NCI-H2196 treated with DMSO at 0.1 percent for 48 hours (cell line): Measurements from ENCODE around the gene NDUFB4.

ENCODE experiments used
- DNase-seq: peaks from one replicate; lab custom pipeline; 2025; ENCODE audit not compliant: unreplicated experiment; lab: John Stamatoyannopoulos, UW

Gene NDUFB4

GRCh38 chr3:120596116-120596852 lies at the start of gene NDUFB4:
NDUFB4 (plus strand) TSS chr3:120596336; CDS start chr3:120596360, 24 bp downstream.
- DNase-seq, result peak; percentile 100

DNA sequence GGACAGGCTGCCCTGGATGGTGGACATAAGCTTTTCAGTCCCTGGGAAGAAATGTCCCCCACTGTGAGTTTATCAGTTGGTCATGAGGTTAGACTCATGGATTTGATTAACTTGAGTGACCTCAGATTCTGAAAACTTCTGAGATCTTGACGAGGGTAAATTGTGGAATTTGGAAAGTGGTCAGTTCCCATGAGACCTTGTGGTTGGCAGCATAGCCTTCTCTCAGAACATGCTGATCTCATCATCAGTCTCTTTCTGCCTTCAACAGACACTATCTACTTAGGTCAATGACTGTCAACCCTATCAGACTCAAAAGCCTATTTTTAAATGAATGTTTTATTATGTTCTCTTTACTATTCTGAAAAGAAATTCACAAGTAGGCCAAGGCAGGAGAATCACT lies 45.6 kb upstream of the NDUFB4 start:
- no peak for DNase-seq

DNA sequence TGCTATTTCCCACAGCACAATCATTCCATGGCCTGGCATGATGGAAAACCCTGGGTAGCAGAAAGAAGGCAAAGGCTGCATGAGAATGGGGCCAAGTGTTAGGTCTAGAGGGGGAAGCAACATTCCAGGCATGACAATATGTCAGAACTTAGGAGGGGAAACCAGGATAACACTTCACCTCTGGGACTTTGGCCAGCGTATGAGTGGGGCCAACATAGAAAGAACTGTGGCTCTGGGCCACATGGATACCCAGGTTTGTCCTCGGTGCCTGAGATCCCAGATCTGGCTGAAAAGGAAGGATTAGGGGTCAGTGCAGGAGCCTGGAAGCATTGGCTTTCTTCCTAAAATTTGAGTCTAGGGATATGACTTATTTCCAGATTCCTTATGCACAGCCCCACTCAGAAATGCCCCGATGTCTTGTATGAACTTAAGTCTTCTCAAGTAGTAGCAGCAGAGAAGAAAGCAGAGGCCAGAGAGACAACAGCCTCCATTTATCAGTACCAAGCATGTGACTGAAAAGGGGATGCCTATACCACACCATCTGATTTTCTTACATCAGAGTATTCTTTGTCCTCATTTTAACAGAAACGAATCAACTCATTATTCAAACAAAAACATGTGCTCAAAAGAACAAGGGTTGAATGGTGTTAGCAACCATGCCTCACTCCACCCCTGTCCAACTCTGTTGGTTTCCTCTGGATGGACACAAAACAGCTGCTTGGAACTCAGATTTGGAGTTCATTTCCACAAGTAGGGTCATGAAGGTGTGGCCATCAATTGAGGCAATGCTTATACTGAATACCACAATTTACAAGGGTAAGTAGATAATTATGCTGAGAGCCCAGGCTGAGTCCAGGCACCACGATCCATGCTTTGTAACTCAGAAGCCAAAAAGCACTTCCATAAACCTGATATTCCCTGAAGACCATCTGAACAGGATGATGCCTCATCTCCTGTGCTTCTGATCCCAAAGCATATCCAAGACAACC lies 43.7 kb upstream of the NDUFB4 start:
- no peak for DNase-seq

- no peak for DNase-seq
Observed at GRCh38 chr3:120554812-120555606, 41.1 kb upstream of the NDUFB4 start.

GRCh38 chr3:120555657-120556509 lies 40.3 kb upstream of the NDUFB4 start:
- DNase-seq, result no peak

DNA sequence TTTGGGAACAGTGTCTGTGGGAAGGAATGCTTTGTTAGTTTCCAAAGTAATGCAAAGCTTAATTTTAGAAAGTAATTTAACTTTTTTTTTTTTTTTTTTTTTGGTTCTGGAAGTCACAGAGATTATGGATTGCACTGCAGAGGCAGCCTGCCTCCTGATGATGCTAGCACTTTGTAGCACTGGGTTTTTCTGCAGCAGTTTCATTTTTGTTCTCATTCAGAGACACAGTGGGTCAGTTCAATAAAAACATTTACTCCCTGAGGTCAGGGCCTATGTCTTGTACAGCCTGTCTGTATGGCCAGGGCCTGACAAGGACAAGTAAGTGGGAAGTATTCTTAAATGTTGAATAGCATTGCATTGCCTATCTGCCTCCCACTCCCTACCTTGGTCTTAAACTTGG lies 39.0 kb upstream of the NDUFB4 start:
- no peak for DNase-seq

- peak; percentile 91 for DNase-seq
Observed at GRCh38 chr3:120558771-120559241, 37.3 kb upstream of the NDUFB4 start.

DNA sequence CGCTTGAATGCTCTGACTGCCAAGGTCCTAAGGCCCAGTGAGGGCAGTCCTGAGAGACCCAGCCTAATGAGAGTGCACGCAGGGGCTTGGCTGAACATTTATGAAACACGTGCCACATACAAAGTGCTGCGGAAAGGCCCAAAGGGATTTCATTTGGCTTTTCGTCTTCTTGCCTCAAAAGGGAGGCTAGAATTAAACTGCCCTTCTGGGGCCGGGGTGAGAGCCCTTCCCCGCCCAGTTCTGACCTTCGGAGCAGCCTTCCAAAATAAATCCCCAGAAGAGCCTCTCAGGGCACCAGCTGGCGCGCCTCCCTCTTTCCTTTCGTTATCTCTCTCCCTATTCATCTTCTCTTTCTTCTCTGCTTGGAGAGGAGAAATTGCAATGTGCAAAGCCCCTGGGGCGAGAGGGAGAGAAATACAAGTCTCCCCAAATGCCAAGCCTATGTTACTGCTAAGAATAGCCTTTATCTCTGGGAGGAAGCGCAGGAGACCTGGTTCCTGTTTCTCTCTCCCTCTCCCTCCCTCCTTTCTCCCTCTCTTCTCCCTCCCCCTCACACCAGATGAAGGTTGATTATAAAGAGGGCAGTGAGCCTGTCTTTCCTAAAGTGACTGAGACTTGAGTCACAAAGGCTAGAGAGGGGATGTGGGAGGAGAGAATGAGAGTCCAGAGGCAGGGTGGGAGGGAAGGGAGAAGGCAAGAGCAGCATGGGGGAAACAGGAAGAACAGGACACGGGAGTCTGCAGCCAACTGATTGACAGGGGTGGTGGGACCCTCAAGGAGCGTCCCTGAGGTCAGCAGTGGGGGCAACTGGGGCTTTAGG lies 36.7 kb upstream of the NDUFB4 start:
- DNase-seq, result peak; percentile 79

- DNase-seq, result no peak
Observed at GRCh38 chr3:120560304-120561250, 35.6 kb upstream of the NDUFB4 start.

DNA sequence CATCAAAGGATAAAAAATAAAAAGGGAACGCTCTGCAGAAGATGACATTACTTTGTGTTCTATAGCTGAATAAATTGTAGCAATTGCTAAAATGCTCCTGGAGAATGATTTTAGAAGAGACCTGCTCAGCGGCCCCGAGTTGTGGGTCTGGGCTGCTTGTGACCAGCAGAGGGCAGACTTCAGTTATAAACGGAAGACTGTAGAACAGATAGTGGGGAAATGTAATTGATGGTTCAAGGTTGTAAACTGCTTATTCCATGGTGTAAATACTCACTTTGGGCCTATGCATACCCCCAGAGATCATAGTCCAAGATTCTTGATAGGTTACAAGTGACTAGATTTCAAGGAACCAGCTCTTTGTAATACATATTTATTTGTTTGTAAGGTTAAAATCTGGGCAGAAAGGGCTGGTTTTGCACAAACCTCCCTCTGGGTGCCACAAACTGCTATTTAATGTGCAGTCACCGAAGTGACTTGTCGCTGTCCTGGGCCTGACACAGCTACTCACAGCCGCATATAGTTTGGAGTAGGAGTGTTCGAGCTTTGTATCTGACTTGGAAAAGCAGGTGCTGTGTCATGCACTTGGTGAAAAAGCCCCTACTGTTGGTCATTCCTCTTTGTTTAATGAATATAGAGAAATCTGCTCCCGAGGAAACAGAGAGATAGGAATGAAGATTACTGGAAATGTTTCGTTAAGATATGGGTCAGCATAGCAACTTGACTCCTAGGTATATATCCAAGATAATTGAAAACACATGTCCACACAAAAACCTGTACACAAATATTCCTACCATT lies 34.7 kb upstream of the NDUFB4 start:
- DNase-seq, result peak; percentile 65

DNA sequence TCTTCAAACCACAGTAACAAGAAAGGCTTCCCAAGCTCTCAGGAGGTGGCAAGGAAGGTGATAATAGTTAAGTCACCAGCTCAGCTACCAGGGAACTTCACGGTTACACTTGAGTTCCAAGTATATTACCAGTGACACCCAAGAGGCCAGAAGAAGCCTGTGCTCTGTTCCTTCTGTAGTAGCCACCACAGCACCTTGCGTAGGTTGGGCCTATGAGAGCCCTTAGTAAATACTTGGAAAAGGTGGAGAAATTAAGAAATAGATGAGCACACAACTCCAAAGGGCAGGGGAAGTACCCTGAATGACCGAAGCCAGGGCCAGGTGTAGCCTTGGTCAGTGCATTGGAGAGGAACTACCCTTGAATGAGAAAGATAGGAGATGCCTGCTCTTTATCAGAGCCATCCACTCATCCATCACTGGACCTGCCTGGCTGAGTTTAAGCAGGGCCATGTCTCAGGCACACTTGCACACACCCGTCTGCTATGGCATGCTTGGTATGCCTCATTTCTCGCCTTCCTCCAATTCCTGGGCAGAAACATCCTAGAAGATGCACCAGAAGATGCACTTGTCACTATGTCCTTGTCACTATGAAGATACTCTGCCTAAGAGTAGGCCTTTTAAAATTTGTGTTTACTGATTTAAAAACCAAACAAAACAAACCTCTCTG lies 32.6 kb upstream of the NDUFB4 start:
- no peak for DNase-seq

DNA sequence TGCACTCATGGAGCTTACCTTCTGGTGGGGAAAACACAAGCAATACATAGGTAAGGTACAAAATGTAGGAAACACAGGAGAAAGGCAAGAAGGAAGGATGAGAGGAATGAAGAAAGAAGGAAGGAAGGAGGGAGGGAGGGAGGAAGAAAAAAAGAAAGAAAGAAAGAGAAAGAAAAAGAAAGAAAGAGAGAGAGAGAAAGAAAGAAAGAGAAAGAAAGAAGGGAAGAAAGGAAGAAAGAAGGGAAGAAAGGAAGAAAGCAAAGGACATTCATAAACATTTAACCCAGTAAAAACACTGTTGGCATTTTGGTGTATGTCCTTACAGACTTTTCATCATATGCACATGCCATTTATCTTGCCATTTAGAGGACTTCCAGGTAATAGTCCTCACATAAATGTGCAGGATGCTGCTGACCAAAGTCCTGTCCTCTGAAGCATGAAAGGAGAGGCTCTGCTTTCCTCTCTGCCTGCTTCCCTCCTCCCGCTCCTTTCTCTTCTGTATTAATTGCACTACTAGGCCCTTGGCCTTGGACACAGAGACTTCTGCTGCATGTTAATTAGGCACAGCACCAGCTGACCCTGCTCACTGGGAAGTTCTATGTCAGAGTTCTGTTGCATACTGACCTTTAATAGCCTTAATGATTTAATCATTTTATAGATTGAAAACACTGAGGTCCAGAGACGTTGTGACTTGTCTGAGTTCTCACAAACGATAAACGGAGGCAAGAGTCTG lies 29.7 kb upstream of the NDUFB4 start:
- DNase-seq, result no peak

- DNase-seq, result no peak
Observed at GRCh38 chr3:120567370-120568201, 28.6 kb upstream of the NDUFB4 start.

DNA sequence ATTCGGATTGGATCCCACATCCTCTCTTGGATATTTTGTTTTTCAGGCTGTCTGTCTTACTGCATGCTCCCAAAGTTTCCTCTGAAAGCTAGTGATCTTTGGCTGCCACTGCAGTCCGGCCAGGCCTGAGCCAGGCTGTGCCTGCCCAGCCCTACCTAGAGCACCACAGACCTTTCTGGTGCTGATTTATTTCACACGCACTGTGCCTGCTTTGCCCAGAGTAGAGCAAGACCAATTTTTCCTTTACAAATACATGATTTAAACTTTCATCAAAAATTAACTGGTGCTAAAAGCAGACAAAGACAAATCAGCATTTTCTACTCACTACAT lies 28.0 kb upstream of the NDUFB4 start:
- DNase-seq, result no peak

GRCh38 chr3:120568598-120568997 lies 27.5 kb upstream of the NDUFB4 start:
- DNase-seq, result no peak
